OCI-LY7 (cell line): Measurements from ENCODE around the gene RDH14.

Experiments
- CTCF ChIP-seq: fragments of 200-600 bp; sonication (generic); conservative IDR thresholded peaks from 2 replicates; pipeline ENCODE4 v1.5.1; 2014; ENCODE audit warnings: mild to moderate bottlenecking, antibody characterized with exemption, low read length, moderate library complexity, mixed read lengths
- EZH2phosphoT487 ChIP-seq: fragments of 200-600 bp; sonication (generic); IDR thresholded peaks from 2 replicates; pipeline ENCODE4 v1.6.1; 2018; ENCODE audit warnings: low read depth, borderline replicate concordance, mild to moderate bottlenecking, mixed run types, antibody characterized with exemption, low read length, moderate library complexity, mixed read lengths

GRCh38 chr2:18550433-18550832, 10.0 kb downstream of the RDH14 start:
- TF ChIP-seq CTCF = no peak
- no peak for TF ChIP-seq EZH2phosphoT487
